ENCODE results near the gene CDYL2.
"Not testable (repeated sequence)": the region's sequence is repeated elsewhere in the genome, so short reads cannot be mapped to it uniquely, and the experiment has no call there.

CDYL2 gene

GRCh38 chr16:80804526-80805383 is at the start of gene CDYL2:
CDYL2 (minus strand) TSS chr16:80804598; CDS start chr16:80804173, 425 bp downstream.
- peak; percentile 10 to 32 for DNase-seq (ENCODE audit: low read depth in 1 of 2, low spot score in 1 of 2)

GRCh38 chr16:80852261-80852872 is 48.0 kb upstream of the CDYL2 start:
- no peak for DNase-seq (ENCODE audit: low read depth in 1 of 2, low spot score in 1 of 2)

- DNase-seq (ENCODE audit: low read depth in 1 of 2, low spot score in 1 of 2), result no peak
Measured at GRCh38 chr16:80851831-80852230, 47.4 kb upstream of the CDYL2 start.

- no peak for DNase-seq (ENCODE audit: low read depth in 1 of 2, low spot score in 1 of 2)
Measured at GRCh38 chr16:80850757-80851156, 46.4 kb upstream of the CDYL2 start.

- DNase-seq (ENCODE audit: low read depth in 1 of 2, low spot score in 1 of 2), result no peak
Measured at GRCh38 chr16:80848862-80849261, 44.5 kb upstream of the CDYL2 start.

- DNase-seq (ENCODE audit: low read depth in 1 of 2, low spot score in 1 of 2), result no peak
Measured at GRCh38 chr16:80846680-80847079, 42.3 kb upstream of the CDYL2 start.

- no peak for DNase-seq (ENCODE audit: low read depth in 1 of 2, low spot score in 1 of 2)
Measured at GRCh38 chr16:80846275-80846674, 41.9 kb upstream of the CDYL2 start.

- no peak for DNase-seq (ENCODE audit: low read depth in 1 of 2, low spot score in 1 of 2)
Measured at GRCh38 chr16:80844395-80844794, 40.0 kb upstream of the CDYL2 start.

GRCh38 chr16:80841231-80841630 is 36.8 kb upstream of the CDYL2 start:
- no peak for DNase-seq (ENCODE audit: low read depth in 1 of 2, low spot score in 1 of 2)

GRCh38 chr16:80837533-80838147 is 33.2 kb upstream of the CDYL2 start:
- no peak for DNase-seq (ENCODE audit: low read depth in 1 of 2, low spot score in 1 of 2)

- no peak for DNase-seq (ENCODE audit: low read depth in 1 of 2, low spot score in 1 of 2)
Measured at GRCh38 chr16:80836846-80837245, 32.4 kb upstream of the CDYL2 start.

- no peak for DNase-seq (ENCODE audit: low read depth in 1 of 2, low spot score in 1 of 2)
Measured at GRCh38 chr16:80836202-80836601, 31.8 kb upstream of the CDYL2 start.

GRCh38 chr16:80831039-80831438 is 26.6 kb upstream of the CDYL2 start:
- no peak for DNase-seq (ENCODE audit: low read depth in 1 of 2, low spot score in 1 of 2)

- no peak for DNase-seq (ENCODE audit: low read depth in 1 of 2, low spot score in 1 of 2)
Measured at GRCh38 chr16:80828495-80828894, 24.1 kb upstream of the CDYL2 start.

GRCh38 chr16:80827007-80827406 is 22.6 kb upstream of the CDYL2 start:
- no peak for DNase-seq (ENCODE audit: low read depth in 1 of 2, low spot score in 1 of 2)

- no peak for DNase-seq (ENCODE audit: low read depth in 1 of 2, low spot score in 1 of 2)
Measured at GRCh38 chr16:80825365-80825758, 21.0 kb upstream of the CDYL2 start.

GRCh38 chr16:80824623-80825364 is 20.4 kb upstream of the CDYL2 start:
- no peak for DNase-seq (ENCODE audit: low read depth in 1 of 2, low spot score in 1 of 2)

- DNase-seq (ENCODE audit: low read depth in 1 of 2, low spot score in 1 of 2), result no peak
Measured at GRCh38 chr16:80819988-80820387, 15.6 kb upstream of the CDYL2 start.

- no peak for DNase-seq (ENCODE audit: low read depth in 1 of 2, low spot score in 1 of 2)
Measured at GRCh38 chr16:80816356-80816755, 12.0 kb upstream of the CDYL2 start.

- DNase-seq (ENCODE audit: low read depth in 1 of 2, low spot score in 1 of 2), result not testable (repeated sequence)
Measured at GRCh38 chr16:80815278-80815677, 10.9 kb upstream of the CDYL2 start.

GRCh38 chr16:80812593-80812992 is 8.2 kb upstream of the CDYL2 start:
- DNase-seq (ENCODE audit: low read depth in 1 of 2, low spot score in 1 of 2), result no peak
